ENCODE measurements around the gene PTPRG.

DNA sequence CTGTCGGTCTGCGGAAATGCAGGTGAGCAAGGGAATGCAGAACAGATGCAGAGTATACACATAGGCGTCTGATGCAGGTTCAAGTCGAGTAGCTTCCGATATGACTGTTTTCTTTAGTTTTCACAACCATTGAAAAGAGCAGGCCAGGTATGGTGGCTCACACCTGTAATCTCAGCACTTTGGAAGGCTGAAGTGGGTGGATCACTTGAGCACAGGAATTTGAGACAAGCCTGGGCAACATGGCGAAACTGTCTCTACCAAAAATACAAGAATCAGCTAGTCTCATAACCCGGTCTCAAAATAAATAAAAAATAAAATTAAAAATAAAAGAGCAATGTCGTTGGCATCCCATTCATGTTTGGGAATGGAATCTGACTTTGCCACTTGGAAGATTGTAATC is 101.5 kb downstream of the PTPRG start:
- TF ChIP-seq EZH2phosphoT487 (IDR thresholded peaks at IDR 0.05; ENCODE audit: borderline replicate concordance, low read length), result no peak
- TF ChIP-seq, protein P1, sequence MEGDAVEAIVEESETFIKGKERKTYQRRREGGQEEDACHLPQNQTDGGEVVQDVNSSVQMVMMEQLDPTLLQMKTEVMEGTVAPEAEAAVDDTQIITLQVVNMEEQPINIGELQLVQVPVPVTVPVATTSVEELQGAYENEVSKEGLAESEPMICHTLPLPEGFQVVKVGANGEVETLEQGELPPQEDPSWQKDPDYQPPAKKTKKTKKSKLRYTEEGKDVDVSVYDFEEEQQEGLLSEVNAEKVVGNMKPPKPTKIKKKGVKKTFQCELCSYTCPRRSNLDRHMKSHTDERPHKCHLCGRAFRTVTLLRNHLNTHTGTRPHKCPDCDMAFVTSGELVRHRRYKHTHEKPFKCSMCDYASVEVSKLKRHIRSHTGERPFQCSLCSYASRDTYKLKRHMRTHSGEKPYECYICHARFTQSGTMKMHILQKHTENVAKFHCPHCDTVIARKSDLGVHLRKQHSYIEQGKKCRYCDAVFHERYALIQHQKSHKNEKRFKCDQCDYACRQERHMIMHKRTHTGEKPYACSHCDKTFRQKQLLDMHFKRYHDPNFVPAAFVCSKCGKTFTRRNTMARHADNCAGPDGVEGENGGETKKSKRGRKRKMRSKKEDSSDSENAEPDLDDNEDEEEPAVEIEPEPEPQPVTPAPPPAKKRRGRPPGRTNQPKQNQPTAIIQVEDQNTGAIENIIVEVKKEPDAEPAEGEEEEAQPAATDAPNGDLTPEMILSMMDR (conservative IDR thresholded peaks at IDR 0.05; ENCODE audit: low read depth, low read length), result no peak
- no peak for TF ChIP-seq EZH2 (IDR thresholded peaks at IDR 0.05; ENCODE audit: low read length, unreplicated experiment)

All from PC-3 (cell line).